Raji (cell line): Measurements from ENCODE around the gene SFTA2.

ENCODE experiments used
- POLR2A ChIP-seq: IDR thresholded peaks from 2 replicates; pipeline ENCODE4 v1.6.1; 2011; ENCODE audit warnings: low read depth, low read length, control low read depth; ENCODE audit not compliant: insufficient read depth

Gene SFTA2

DNA sequence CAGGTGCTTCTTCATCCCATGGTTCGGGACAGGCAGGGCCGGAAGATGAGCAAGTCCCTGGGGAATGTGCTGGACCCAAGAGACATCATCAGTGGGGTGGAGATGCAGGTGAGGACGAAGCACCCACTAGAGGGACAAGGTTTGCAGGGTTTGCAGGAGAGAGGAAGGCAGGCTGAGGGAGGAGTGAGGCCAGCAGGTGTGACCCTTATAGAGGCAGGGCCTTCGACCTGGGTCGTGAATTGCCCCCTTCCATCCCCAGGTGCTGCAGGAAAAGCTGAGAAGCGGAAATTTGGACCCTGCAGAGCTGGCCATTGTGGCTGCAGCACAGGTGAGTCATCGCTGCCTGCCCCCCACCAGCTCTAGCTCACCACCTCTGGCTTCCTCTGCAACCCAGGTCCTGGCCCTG, 9.5 kb downstream of the SFTA2 start:
- TF ChIP-seq POLR2A: no peak

DNA sequence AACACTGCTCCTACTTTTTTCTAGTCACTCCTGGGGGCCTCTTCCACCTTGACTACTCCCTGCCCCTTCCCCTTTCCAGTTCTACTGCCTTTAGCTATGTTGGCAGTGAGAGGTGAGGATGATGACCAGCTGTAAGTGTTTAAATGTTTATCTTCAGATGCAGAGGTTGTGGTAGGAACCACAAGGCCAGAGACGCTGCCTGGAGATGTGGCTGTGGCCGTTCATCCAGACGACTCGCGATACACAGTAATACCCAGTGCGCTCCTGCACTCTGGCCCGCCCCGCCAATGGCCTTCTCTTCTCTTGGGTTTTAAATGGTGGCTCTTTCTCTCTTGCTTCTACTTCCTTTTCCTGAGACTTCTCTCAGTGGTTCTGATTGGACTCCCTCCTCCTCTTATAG, 13.3 kb downstream of the SFTA2 start:
- TF ChIP-seq POLR2A: no peak

DNA sequence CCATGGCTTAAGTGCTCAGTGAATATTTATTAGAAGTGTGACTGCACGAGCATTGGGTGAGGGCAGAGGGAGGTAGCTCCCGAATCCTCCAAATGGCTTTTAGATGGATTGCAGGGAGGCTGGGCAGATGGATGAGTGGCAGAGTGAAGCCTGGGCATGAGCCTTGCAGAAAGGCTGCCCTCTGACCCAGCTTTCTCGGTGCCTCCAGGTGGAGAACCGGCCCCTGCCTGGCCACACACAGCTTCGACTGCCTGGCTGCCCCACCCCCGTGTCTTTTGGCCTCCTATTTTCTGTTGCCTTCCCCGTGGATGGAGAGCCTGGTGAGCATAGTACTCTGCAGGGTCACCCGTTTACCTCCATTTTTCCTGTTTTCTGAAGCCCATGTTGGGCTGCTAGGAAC, 14.5 kb downstream of the SFTA2 start:
- no peak for TF ChIP-seq POLR2A

DNA sequence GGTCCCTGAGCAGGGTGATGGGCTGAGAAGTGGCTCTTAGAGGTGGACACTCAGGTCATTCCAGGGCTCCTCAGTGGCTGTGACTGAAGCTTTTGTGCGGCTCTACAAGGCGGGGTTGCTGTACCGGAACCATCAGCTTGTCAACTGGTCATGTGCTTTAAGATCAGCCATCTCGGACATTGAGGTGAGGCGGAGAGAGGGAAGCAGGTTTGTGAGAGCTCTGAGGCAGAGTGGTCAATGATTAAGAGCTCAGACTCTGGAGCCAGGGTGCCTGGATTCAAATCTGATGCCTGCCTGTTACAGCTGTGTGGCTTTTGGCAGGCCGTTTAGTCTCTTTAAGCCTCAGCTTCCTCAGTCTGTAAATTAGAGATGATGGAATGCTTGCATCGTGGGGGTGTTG, 14.9 kb downstream of the SFTA2 start:
- no peak for TF ChIP-seq POLR2A

DNA sequence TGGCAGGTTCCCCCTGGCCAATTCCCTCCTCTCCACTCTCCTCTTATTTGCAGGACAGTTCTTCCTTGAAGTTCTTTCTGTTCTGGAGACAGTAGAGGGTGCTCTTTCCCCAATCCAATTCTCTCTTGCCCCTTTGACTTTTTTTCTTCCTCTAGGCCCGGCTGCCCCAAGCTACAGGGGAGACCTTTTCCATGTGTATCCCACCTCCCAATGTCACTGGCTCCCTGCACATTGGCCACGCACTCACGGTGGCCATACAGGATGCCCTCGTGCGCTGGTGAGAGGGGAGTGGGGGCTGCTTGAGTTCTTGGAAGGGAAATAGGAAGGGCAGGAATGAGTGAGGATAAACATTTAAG, 16.4 kb downstream of the SFTA2 start:
- TF ChIP-seq POLR2A: no peak

DNA sequence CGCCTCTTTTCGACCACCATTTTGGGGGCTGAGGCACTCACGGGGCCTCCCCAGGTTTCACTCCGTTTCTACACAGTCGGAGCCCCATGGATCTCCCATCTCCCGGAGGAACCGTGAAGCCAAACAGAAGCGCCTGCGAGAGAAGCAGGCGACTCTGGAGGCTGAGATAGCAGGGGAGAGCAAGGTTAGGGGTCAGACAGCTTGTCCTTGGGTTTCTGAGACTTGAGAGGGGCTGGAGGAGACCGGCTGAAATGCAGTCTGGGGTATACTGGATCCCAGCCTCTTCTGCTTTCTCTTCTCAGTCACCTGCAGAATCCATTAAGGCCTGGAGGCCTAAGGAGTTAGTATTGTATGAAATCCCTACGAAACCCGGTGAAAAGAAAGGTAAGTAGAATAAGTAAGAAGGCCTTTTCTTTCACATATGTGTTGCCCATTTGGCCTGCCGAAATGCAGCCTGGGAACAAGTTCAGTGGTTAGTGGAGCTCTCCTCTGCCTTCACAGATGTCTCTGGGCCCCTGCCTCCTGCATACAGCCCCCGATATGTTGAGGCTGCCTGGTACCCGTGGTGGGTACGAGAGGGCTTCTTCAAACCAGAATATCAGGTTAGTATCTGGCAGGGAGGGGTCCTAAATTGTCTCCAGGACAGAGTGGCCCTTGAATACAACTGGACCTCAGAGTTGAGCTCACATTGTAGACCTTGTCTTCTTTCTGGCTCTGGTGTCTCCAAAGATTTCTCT, 16.9 kb downstream of the SFTA2 start:
- TF ChIP-seq POLR2A: no peak

DNA sequence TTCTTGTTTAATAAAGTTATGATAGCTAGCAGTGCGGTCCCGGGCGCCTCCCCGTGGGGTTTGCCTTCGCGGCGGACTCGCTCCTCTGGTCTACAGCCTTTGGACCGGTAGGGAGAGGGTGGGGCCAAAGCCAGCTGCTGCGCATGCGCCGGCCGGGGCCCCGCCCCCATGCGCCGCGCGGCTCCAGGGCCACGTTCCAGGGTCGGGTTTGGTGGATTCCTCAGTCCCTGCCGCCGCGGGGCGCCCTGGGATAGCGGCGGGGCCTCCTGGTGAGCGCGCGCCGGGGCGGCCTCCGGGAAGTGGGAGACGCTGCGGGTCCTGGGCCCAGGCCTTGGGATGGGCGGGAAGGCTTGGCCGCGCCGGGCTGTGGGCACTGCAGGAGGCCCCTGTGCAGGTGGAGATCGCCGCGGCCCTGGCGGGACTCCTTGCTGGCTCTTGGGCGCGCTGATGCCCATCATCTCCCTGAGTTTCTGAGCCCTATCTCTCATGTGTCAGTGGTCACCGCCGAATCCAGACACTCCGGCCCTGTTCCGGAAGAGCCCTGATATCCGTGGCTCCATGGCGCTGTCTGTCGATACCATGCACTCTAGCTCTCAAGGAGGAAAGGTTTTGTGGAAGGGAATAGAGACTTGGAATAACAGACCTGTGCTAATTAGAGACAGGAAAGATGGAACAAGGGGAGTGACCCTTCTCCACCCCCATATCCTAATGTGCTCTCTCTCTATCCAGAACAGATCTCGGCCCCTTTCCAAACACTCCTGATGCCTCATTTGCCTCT, 17.7 kb downstream of the SFTA2 start, which contains the start of gene VARS2:
TSS of gene VARS2 (plus strand) at position 163 of the 778 bp plus-strand sequence. CDS start at position 762, 599 bp downstream.
- TF ChIP-seq POLR2A: peak; percentile 85

DNA sequence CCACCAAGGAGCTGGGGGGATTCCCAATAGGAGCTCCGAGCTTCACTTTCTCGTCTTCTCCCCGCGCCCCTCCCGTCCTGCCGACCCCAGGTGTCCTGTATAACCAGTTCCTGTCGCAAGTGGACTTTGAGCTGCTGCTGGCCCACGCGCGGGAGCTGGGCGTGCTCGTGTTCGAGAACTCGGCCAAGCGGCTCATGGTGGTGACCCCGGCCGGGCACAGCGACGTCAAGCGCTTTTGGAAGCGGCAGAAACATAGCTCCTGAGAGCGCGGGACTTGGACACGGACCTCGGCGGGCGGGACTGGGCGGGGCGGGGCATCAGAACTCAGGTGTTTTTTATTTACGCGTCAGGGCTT, 18.3 kb downstream of the SFTA2 start:
- no peak for TF ChIP-seq POLR2A

DNA sequence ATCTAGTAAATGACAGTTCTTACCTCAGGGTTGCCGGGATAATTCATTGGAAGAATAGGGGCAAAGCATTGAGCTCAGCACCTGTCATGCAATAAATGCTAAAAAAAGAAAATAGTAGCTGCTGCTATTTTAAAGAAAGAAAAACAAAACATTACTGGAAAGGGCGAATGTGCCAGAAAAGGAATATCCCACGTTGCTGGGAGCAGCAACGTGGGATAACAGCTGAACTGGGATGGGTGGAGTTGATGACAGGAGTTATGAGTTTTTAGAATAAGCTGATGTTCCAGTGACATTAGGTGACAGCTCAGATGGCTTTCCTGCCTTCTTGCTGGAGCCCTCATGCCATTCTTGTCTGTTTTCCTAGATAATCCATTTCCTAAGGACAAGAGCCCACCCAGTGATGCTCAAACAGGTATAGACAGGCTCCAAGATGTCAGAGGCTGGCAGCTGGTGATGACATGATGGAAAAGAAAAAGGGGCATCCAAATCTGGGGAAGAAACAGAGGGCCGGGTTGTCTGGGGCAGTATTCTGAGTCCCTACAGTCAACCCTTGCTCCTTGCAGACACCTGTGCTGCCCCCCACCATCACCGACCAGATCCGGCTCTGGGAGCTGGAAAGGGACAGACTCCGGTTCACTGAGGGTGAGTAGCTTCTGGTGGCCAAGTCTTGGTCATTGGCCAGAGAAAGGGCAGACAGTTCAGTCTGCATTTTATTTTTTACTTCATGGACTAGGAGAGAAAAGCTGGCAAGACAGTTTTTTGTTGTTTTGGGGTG, 19.0 kb downstream of the SFTA2 start:
- no peak for TF ChIP-seq POLR2A

DNA sequence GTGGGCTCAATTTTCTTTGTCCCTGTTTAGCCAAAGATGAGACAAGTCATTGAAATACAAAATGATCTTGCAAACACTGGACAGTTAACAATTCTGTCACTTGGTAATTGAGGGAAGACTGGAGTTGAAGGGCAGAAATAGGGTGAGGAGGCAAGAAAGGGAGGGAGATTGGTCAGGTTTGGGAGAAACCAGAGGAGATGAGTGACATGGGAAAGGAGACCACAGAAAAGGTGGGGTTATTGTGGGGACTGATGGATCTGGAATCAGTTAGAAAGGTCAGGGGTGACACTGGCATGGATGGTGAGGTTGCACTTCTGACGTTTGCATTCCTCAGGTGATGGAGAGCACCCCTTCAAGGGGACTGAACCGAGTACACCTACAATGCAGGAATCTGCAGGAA, 23.3 kb downstream of the SFTA2 start:
- no peak for TF ChIP-seq POLR2A

DNA sequence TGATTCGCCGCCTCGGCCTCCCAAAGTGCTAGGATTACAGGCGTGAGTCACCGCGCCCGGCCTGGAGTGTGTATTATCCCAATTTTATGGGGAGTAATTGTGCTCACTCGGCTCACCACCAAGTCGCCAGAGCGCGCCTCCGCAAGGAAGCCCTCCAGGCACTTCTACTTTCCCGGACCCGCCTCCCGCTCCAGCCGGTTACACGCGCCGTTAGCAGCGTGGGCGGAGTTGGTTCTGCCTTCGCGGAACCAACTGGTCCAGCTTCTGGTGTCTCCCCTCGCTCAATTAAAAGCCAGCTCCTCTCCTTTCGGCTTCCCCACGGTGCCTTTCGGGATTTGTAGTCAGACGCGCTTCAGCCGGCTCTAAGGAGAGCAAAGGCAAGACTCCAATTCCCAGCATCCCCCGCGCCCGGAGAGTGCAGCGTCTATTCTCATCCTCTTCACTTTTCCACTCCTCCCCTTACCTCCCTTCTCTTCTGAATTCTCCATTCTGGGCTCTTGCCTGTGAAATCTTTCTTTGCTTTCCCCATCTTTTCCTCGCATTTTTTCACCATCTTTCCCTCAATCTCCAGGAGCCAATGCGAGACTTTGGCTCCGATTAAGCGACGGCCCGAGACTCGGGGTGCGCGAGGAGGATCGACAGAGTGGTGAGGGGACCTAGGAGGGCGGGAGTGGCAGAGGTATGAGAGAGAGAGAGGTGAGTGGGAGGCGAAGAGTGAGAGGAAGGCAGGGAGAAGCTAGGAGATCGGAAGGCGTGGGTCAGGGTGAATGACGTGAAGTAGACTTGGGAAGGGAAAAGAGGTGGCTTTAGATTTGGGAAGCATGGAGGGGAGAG, 24.0 kb downstream of the SFTA2 start, which contains the start of gene GTF2H4:
TSS of gene GTF2H4 (plus strand) at position 450 of the 834 bp plus-strand sequence.
- peak; percentile 73 for TF ChIP-seq POLR2A

DNA sequence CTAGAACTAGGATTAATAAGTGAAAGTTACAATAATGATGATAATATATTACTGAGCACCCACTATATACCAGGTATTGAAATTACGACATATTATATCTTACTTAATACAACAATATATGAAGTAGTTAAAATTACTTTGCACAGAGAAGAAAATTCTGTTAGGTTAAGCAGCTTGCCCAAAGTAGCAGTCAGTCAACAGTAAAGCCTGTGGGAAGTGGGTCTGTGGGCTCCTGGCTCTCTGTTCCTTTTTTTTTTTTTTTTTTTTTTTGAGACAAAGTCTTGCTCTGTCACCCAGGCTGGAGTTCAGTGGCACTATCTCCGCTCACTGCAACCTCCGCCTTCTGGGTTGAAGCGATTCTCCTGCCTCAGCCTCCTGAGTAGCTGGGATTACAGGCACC, 28.7 kb downstream of the SFTA2 start:
- TF ChIP-seq POLR2A: no peak

DNA sequence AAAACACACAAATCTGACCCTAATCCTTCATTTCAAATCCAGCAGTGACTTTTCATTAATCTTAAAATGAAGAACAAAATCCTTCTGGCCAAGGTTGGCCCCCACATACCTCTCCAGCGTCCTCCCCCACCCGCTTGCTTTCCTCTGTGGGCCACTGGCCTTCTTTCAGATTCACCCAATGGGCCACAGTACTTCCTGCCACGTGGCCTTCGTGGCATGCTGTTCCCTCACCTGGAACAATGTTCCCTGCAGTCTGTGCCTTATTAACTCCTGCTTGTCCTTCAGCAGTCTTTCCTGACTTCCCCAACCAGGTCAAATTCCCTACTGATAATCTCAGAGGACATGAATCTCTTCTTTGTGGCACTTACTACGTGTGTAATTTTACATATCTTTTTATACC, 29.3 kb downstream of the SFTA2 start:
- no peak for TF ChIP-seq POLR2A

DNA sequence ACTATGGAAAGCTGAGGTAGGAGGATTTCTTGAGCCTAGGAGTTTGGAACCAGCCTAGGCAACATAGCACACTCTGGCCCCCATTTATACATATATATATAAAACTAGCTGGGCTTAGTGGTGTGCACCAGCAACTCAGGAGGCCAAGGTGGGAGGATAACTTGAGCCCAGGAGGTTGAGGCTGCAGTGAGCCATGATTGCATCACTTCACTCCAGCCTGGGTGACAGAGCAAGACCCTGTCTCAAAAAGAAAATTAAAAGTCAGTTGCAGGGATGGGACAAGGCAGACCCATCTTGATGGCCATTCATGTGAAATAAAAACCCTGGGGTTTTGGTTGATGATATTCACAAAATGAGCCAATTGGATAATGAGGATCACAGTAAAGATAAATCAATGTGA, 30.5 kb downstream of the SFTA2 start:
- TF ChIP-seq POLR2A: no peak
